Upper lobe of right lung (tissue), 1 donor: ENCODE results near the gene KLHL8. TPM values are rescaled to one million over a fixed set of nuclear protein-coding genes. Genes with fewer than 3 reads are reported as not detected.
A peak's percentile ranks its signal among the peaks of the same experiment; 100 is the strongest.

ENCODE experiments used
- ATAC-seq: fragments of 200-7000 bp; cut with Tn5 transposase; one replicate; pipeline ENCODE4 v1.9.1; 2020; ENCODE audit warnings: mild to moderate bottlenecking, moderate library complexity
- DNase-seq: peaks from one replicate; pipeline ENCODE4 v3.0.0-alpha.2; 2020
- H3K27ac ChIP-seq: fragments of 200-600 bp; one replicate; pipeline ENCODE4 v1.8.0; 2022
- H3K27me3 ChIP-seq: fragments of 200-600 bp; one replicate; pipeline ENCODE4 v1.8.0; 2022; ENCODE audit warnings: mild to moderate bottlenecking
- H3K36me3 ChIP-seq: fragments of 200-600 bp; one replicate; pipeline ENCODE4 v1.8.0; 2022
- H3K4me1 ChIP-seq: fragments of 200-600 bp; one replicate; pipeline ENCODE4 v1.8.0; 2022
- H3K4me3 ChIP-seq: fragments of 200-600 bp; one replicate; pipeline ENCODE4 v1.8.0; 2022; ENCODE audit warnings: mild to moderate bottlenecking
- H3K9me3 ChIP-seq: fragments of 200-600 bp; one replicate; pipeline ENCODE4 v1.8.0; 2022
- CTCF ChIP-seq: fragments of 200-600 bp; IDR thresholded peaks from one replicate; pipeline ENCODE4 v1.8.0; 2022; ENCODE audit warnings: antibody characterized with exemption
- intact Hi-C: fragments of 100-400 bp; cut with DNase I; formaldehyde crosslinking; loops from one replicate; pipeline ENCODE4 v1.11.0; 2022
- total RNA-seq: library from RNA; stranded (reverse); fragmentation: NEBNext Ultra II Directional; extraction: Animal tissue kit (Norgen Biotek cat#: 25700); gene quantifications from one replicate; pipeline ENCODE4 v1.2.1, GENCODE V29; 2021
- donor health status: DM: no; HTN: yes; CAD: no; lungs with severe emphysema.

KLHL8 gene
- total RNA-seq, 1 donor from 2014 or later = 18.4 TPM

- Histone ChIP-seq H3K9me3 (no peaks in the 10 kb centered on the region), H3K4me3 (no peak overlapping the region), H3K27ac (no peak overlapping the region), H3K27me3 (no peaks in the 10 kb centered on the region), H3K4me1 (peaks cover 13% of the 10 kb centered on the region), H3K36me3 (no peaks in the 10 kb centered on the region)
- ATAC-seq (no peak), DNase-seq (no peak)
- intact Hi-C loops = no loop called here
- no peak for TF ChIP-seq CTCF
Measured at GRCh38 chr4:87211249-87211952, 9.0 kb downstream of the KLHL8 start.

GRCh38 chr4:87209696-87210095, 10.7 kb downstream of the KLHL8 start:
- intact Hi-C loops = no loop called here
- TF ChIP-seq CTCF = no peak
- peak; percentile 82 for DNase-seq
- Histone ChIP-seq H3K36me3 (no peaks in the 10 kb centered on the region), H3K27me3 (no peaks in the 10 kb centered on the region), H3K9me3 (no peaks in the 10 kb centered on the region), H3K4me1 (peaks cover 13% of the 10 kb centered on the region), H3K4me3 (no peak overlapping the region), H3K27ac (no peak overlapping the region)
- peak; percentile 91 for ATAC-seq

DNA sequence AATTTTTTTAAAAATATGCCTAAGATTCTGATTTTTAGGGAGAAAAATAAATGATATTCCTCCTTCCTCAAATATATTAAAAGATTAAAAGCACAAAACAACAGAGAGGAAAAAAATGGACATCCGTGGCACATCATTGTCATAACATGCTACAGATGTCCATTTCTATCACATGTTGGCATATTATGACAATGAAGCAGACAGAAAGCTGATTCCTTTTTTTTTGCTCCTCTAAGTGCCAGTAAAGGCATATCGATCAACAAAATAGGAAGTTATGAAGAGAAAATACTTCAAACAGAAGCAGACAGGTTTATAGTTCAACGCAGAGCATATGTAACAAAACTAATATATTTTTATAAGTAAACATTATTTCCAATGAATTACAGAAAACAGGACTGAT, 11.2 kb downstream of the KLHL8 start:
- TF ChIP-seq CTCF = no peak
- Histone ChIP-seq H3K9me3 (no peaks in the 10 kb centered on the region), H3K4me1 (peaks cover 13% of the 10 kb centered on the region), H3K27me3 (no peaks in the 10 kb centered on the region), H3K27ac (no peak overlapping the region), H3K36me3 (no peaks in the 10 kb centered on the region), H3K4me3 (no peak overlapping the region)
- DNase-seq = no peak
- ATAC-seq = no peak
- intact Hi-C loops = no loop called here

GRCh38 chr4:87204559-87204958, 15.9 kb downstream of the KLHL8 start:
- Histone ChIP-seq H3K27ac (no peak overlapping the region), H3K4me3 (no peak overlapping the region), H3K27me3 (no peaks in the 10 kb centered on the region), H3K9me3 (no peaks in the 10 kb centered on the region), H3K36me3 (no peaks in the 10 kb centered on the region), H3K4me1 (no peaks in the 10 kb centered on the region)
- ATAC-seq (no peak), DNase-seq (no peak)
- intact Hi-C loops = no loop called here
- TF ChIP-seq CTCF = no peak

- no peak for TF ChIP-seq CTCF
- DNase-seq = no peak
- Histone ChIP-seq H3K4me3 (no peak overlapping the region), H3K27ac (no peak overlapping the region), H3K36me3 (no peaks in the 10 kb centered on the region), H3K4me1 (no peaks in the 10 kb centered on the region), H3K9me3 (no peaks in the 10 kb centered on the region), H3K27me3 (no peaks in the 10 kb centered on the region)
- intact Hi-C loops = no loop called here
- ATAC-seq = no peak
Measured at GRCh38 chr4:87196927-87197326, 23.5 kb downstream of the KLHL8 start.

DNA sequence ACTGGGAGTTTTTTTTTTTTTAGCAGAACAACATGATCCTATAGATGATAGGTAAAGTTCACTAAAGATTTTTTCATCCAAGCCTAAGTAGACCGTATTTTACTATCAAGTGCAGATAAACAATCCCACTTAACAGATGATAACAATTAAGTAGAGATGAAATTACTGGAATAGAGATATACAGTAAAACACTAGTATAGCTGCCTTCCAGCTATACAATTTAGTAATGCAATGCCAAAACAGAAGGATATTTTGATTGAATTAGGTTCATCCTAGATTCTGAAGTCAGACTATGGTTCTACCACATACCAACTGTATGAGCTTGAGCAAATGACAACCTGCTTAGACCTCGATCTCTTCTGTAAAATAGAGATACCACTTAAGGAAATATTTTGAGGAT, 24.3 kb downstream of the KLHL8 start:
- no peak for DNase-seq
- no peaks in the 10 kb centered on the region for H3K9me3 ChIP-seq
- no peak overlapping the region for H3K4me3 ChIP-seq
- no peaks in the 10 kb centered on the region for H3K27me3 ChIP-seq
- H3K4me1 ChIP-seq = no peaks in the 10 kb centered on the region
- TF ChIP-seq CTCF = no peak
- H3K36me3 ChIP-seq = no peaks in the 10 kb centered on the region
- intact Hi-C loops = no loop called here
- ATAC-seq = no peak
- no peak overlapping the region for H3K27ac ChIP-seq
